Astrocyte of the cerebellum (primary cell): ENCODE measurements around the gene CAVIN2.

ENCODE experiments used
- DNase-seq: peaks from one replicate; pipeline ENCODE4 v3.0.0-alpha.2; 2011; ENCODE audit warnings: low read depth
- H3K4me3 ChIP-seq: 2 replicates; pipeline ENCODE4 v1.5.1; 2011; ENCODE audit warnings: mild to moderate bottlenecking, low read depth, low read length, moderate library complexity
- in situ Hi-C: cut with HindIII; loops from 2 replicates; pipeline ENCODE4 v1.10.0; 2017; ENCODE audit warnings: low sequenced_read_pairs
- TF ChIP-seq, protein P1 (sequence below): IDR thresholded peaks from 2 replicates; pipeline ENCODE4 v1.5.1; 2012; ENCODE audit warnings: low read length, low read depth, moderate library complexity, mild to moderate bottlenecking; ENCODE audit errors: missing control alignments

CAVIN2 gene

DNA sequence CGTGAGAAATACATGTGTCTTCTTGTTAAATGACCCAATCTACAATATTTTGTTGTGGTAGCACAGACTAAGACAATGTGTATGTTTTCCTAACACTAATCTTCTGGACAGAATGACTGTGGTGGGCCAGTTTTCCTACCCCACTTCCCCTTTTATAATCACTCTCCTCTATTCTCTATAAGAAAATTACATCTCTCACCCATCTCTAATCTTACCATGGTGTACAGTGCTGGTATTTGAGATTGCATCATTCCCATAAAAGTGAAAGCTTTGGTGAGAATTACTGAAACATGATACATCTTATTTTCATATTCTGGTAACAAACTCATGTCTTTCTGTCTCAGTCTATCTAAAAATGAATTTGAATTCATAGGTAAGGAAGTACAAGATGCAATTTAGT is 40.5 kb downstream of the CAVIN2 start:
- in situ Hi-C loops, result loop anchor here (25.0 kb wide), 1 partner anchor 244 kb away; no protein-coding TSS in a partner anchor
- H3K4me3 ChIP-seq, result no peak overlapping the region
- no peak for DNase-seq
- TF ChIP-seq, protein P1, sequence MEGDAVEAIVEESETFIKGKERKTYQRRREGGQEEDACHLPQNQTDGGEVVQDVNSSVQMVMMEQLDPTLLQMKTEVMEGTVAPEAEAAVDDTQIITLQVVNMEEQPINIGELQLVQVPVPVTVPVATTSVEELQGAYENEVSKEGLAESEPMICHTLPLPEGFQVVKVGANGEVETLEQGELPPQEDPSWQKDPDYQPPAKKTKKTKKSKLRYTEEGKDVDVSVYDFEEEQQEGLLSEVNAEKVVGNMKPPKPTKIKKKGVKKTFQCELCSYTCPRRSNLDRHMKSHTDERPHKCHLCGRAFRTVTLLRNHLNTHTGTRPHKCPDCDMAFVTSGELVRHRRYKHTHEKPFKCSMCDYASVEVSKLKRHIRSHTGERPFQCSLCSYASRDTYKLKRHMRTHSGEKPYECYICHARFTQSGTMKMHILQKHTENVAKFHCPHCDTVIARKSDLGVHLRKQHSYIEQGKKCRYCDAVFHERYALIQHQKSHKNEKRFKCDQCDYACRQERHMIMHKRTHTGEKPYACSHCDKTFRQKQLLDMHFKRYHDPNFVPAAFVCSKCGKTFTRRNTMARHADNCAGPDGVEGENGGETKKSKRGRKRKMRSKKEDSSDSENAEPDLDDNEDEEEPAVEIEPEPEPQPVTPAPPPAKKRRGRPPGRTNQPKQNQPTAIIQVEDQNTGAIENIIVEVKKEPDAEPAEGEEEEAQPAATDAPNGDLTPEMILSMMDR, result no peak

DNA sequence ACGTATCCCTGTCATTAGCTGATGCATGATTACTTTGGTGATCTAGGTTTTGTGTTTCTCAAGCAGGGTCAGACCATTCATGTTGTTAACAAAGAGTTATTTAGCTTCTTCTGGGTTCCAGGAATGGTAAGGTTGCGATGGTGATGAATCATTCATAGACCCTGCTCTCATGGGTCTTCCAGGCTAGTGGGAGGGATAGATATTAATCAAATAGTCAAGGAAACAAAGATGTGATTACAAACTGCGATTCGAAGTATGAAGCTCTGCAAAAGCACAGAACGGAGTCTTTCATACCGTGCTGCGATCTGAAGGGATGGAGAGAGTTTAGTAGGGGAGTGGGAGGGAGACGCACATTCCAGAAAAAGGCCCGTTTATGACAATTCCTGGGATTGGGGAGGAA is 42.1 kb downstream of the CAVIN2 start:
- in situ Hi-C loops, result loop anchor here (25.0 kb wide), 1 partner anchor 242 kb away; no protein-coding TSS in a partner anchor
- H3K4me3 ChIP-seq, result no peak overlapping the region
- peak; percentile 2 for DNase-seq
- TF ChIP-seq, protein P1, result no peak

DNA sequence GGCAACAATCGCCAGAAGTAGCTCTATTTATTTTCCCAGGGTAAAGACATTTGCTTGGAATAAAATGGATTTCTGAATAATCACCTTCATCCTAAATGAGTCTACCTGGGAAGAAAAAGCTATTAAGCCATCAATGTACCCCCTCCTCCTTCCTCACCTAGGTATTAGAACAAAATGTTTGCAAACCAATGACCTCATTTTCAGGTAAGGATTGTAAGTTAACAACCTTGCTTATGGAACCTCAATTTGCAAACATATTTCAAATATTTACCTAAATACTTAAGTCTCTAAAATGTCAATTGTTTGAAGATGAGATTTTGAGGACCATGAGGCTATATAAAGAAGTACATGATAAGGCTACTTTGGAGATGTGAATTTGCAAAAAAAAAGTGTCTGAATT is 43.9 kb downstream of the CAVIN2 start:
- no peak overlapping the region for H3K4me3 ChIP-seq
- in situ Hi-C loops, result loop anchor here (25.0 kb wide), 1 partner anchor 241 kb away; no protein-coding TSS in a partner anchor
- TF ChIP-seq, protein P1, result no peak
- DNase-seq, result no peak

DNA sequence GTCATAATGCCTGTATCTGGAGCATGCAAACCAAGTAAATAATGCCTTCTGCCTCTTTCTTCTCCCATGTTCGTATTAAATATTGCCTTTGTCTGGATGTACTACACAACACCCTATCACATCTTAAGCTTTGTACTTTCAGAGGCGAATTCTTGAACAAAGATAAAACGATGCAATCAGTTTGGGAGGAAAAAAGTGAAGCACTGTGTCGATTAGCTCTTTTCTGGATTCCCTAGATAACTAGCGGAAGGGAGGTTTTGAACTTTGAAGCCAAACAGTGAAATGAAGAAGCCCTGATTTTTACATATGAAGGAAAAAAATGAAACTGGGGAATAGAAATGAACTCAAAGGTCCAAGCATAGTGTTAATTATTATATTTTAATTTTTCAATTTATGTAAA is 44.7 kb downstream of the CAVIN2 start:
- TF ChIP-seq, protein P1, result no peak
- in situ Hi-C loops, result loop anchor here (25.0 kb wide), 1 partner anchor 240 kb away; no protein-coding TSS in a partner anchor
- H3K4me3 ChIP-seq, result no peak overlapping the region
- no peak for DNase-seq

DNA sequence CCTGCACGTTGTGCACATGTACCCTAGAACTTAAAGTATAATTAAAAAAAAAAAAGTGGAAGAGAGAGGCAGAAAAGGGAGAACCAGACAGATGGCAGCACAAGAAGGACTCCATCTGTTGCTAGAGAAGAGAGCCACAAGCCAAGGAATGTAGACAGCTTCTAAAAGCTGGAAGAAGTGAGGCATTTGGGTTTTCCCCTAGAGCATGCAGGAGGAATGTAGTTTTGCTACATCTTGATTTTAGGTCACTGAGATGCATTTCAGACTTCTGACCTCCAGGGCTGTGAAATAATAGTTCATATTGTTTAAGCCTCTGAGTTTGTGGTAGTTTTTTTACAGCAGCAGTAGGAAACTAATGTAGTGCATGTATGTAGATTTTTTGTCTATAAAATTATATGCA is 46.0 kb downstream of the CAVIN2 start:
- in situ Hi-C loops, result loop anchor here (25.0 kb wide), 1 partner anchor 239 kb away; no protein-coding TSS in a partner anchor
- DNase-seq, result no peak
- TF ChIP-seq, protein P1, result no peak
- H3K4me3 ChIP-seq, result no peak overlapping the region

DNA sequence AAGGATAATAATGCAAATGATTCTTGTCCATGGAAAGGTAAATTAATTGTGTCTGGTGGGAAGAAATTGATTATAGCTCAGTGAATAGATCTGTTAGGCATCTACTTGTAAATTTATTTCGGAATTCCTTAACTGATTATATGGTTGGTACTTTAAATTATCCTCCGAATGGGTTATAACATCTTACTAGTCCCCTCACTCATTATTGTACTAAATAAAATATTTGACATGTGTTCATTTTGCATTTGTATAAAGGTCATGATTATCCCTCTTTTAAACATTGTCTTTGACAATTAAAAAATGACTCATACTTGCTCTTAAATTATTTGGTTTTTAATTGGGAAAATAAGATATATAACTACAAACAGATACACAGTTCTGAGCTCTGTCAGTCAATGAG is 47.4 kb downstream of the CAVIN2 start:
- no peak for DNase-seq
- TF ChIP-seq, protein P1, result no peak
- in situ Hi-C loops, result no loop called here

More for the DNA sequence above, 47.4 kb downstream of the CAVIN2 start:
- H3K4me3 ChIP-seq, result no peak overlapping the region
